Activated B cell treated with CpG ODN at 0.5 μM for 24 hours (primary cell): ENCODE results near the gene TMEM134. TPM values are rescaled to one million over a fixed set of nuclear protein-coding genes. Genes with fewer than 3 reads are reported as not detected.

Source experiments
- ATAC-seq: fragments of 200-7000 bp; cut with Tn5 transposase; one replicate; pipeline ENCODE4 v1.10.0; 2021; ENCODE audit warnings: low read depth, mild to moderate bottlenecking, moderate library complexity
- CTCF ChIA-PET: fragments of 350-600 bp; sonication (Branson Sonifier 250); formaldehyde crosslinking; loops from one replicate; lab custom pipeline; 2021; ENCODE audit warnings: antibody characterized with exemption; lab: Charles Lee
- POLR2A ChIA-PET: fragments of 350-600 bp; sonication (Branson Sonifier 250); formaldehyde crosslinking; loops from one replicate; lab custom pipeline; 2021; ENCODE audit warnings: antibody characterized with exemption; lab: Charles Lee
- DNase-seq: peaks from one replicate; pipeline ENCODE4 v3.0.0; 2022
- H3K27ac Mint-ChIP-seq: one replicate; pipeline ENCODE4 v1.8.0; 2020; ENCODE audit warnings: mixed read lengths
- H3K27me3 Mint-ChIP-seq: one replicate; pipeline ENCODE4 v1.8.0; 2021; ENCODE audit warnings: mixed read lengths
- H3K36me3 Mint-ChIP-seq: one replicate; pipeline ENCODE4 v1.8.0; 2021; ENCODE audit warnings: low read depth, mixed read lengths
- H3K4me1 Mint-ChIP-seq: one replicate; pipeline ENCODE4 v1.8.0; 2021; ENCODE audit warnings: mixed read lengths
- H3K4me3 Mint-ChIP-seq: one replicate; pipeline ENCODE4 v1.8.0; 2020; ENCODE audit warnings: mild to moderate bottlenecking, mixed read lengths
- H3K9me3 Mint-ChIP-seq: one replicate; pipeline ENCODE4 v1.8.0; 2020; ENCODE audit warnings: mixed read lengths
- intact Hi-C: fragments of 100-400 bp; cut with micrococcal nuclease; formaldehyde crosslinking; loops from one replicate; pipeline ENCODE4 v1.15.1; 2024
- total RNA-seq: library from RNA; stranded (reverse); gene quantifications from 2 replicates; pipeline ENCODE4 v1.2.3, GENCODE V29; 2022
- TF ChIP-seq, protein P1 (sequence below): fragments of 200-600 bp; IDR thresholded peaks from one replicate; pipeline ENCODE4 v1.8.0; 2022; ENCODE audit warnings: antibody characterized with exemption, mild to moderate bottlenecking

TMEM134 gene
- total RNA-seq, 1 donor from 2014 or later: 83.5 TPM

- ChIA-PET POLR2A (interaction anchor here (0.6 to 13.9 kb wide), 18 partner anchors 9 to 193 kb away, joined by 3 to 404 read pairs (median 12); partner anchors contain the start of genes CORO1B, POLD4, PPP1CA and PTPRCAP), CTCF (interaction anchor here (1.0 to 5.0 kb wide), 3 partner anchors 9 to 18 kb away, joined by 3 to 53 read pairs (median 3); partner anchors contain the start of genes PPP1CA and TBC1D10C)
- Mint-ChIP-seq H3K9me3 (no peaks in the 10 kb centered on the region), H3K27me3 (no peaks in the 10 kb centered on the region), H3K4me1 (peaks cover 52% of the 10 kb centered on the region), H3K36me3 (no peaks in the 10 kb centered on the region), H3K4me3 (peak overlapping the region; percentile 79), H3K27ac (peak overlapping the region; percentile 83)
- DNase-seq (peak; percentile 98), ATAC-seq (peak; percentile 85)
- TF ChIP-seq, protein P1, sequence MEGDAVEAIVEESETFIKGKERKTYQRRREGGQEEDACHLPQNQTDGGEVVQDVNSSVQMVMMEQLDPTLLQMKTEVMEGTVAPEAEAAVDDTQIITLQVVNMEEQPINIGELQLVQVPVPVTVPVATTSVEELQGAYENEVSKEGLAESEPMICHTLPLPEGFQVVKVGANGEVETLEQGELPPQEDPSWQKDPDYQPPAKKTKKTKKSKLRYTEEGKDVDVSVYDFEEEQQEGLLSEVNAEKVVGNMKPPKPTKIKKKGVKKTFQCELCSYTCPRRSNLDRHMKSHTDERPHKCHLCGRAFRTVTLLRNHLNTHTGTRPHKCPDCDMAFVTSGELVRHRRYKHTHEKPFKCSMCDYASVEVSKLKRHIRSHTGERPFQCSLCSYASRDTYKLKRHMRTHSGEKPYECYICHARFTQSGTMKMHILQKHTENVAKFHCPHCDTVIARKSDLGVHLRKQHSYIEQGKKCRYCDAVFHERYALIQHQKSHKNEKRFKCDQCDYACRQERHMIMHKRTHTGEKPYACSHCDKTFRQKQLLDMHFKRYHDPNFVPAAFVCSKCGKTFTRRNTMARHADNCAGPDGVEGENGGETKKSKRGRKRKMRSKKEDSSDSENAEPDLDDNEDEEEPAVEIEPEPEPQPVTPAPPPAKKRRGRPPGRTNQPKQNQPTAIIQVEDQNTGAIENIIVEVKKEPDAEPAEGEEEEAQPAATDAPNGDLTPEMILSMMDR: no peak
- intact Hi-C loops: loop anchor here (1.0 to 2.0 kb wide), 3 partner anchors 16 to 43 kb away; partner anchors contain the start of gene PTPRCAP
Observed at GRCh38 chr11:67420646-67421429, 48.2 kb downstream of the TMEM134 start.

DNA sequence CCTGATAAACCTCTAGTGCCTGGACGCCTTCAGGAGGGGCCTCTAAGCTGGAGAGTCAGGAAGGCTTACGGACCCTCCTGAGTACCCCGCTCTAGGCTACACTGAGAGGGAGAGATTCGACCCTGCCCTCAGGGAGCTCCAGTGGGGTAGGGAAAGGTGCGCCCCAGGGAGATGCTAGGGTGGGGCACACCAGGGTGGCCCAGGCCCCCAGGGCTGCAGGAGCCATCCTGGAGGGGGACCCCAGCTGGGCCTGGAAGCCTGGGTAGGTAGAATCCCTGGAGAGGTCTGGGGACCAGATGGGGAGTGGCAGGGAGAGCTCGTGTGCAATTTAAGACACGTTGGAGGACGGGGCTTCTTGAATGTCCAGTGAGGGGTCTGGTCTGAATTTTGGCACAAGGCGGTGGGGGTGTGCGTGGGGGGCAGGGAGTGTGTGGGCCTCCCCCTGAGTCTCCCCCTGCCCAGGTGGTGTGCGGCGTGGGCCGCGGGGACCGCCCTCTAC, 48.9 kb downstream of the TMEM134 start:
- peaks cover 53% of the 10 kb centered on the region for H3K4me1 Mint-ChIP-seq
- no peak for ATAC-seq
- POLR2A ChIA-PET: interaction anchor here (0.6 to 13.9 kb wide), 18 partner anchors 9 to 68 kb away, joined by 4 to 404 read pairs (median 17); partner anchors contain the start of genes CORO1B, POLD4, PPP1CA and PTPRCAP
- DNase-seq: no peak
- peak overlapping the region; percentile 79 for H3K4me3 Mint-ChIP-seq
- H3K9me3 Mint-ChIP-seq: no peaks in the 10 kb centered on the region
- no peaks in the 10 kb centered on the region for H3K36me3 Mint-ChIP-seq
- H3K27ac Mint-ChIP-seq: peak overlapping the region; percentile 83
- CTCF ChIA-PET: interaction anchor here (1.0 to 5.0 kb wide), 3 partner anchors 8 to 17 kb away, joined by 3 to 53 read pairs (median 3); partner anchors contain the start of genes PPP1CA and TBC1D10C
- H3K27me3 Mint-ChIP-seq: no peaks in the 10 kb centered on the region
- TF ChIP-seq, protein P1: no peak
- intact Hi-C loops: loop anchor here (2.0 kb wide), 1 partner anchor 17 kb away; the partner anchor contains the start of gene PTPRCAP

DNA sequence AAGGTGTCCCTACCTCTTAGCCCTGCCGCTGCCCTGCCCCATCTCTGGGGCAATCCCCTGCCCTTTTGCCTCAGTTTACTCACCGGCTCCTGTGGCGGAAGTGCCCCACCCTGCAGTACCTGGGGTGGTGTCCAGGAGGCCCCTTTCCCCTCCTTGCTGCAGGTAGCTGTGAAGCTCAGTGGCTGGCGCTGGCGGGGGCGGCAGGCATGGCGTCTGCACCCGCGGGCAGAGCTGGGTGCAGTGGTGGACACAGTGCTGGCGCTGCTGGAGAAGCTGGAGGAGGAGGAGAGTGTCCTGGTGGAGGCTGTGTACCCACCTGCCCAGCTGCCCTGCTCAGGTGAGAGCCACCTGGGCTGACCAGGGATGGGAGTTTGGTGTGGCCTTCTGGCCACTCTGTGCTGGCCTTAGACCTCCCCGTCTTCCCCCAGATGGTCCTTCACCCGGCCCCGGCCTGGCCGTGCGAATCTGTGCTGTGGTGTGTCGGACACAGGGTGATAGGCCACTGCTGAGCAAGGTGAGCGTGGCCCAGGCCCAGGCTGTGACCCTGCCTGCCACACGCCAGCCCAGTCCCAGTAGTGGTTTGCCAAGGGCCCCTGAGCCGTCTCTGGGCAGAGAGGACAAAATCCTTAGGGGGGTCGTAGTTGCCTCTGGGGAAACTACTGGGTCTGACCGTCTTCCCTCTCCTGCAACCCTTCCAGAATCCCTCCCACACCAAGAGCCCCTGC, 49.6 kb downstream of the TMEM134 start:
- H3K9me3 Mint-ChIP-seq: no peaks in the 10 kb centered on the region
- H3K4me1 Mint-ChIP-seq: peaks cover 58% of the 10 kb centered on the region
- TF ChIP-seq, protein P1: no peak
- ChIA-PET CTCF (interaction anchor here (0.9 to 5.0 kb wide), 4 partner anchors 16 to 68 kb away, joined by 3 to 53 read pairs (median 3); partner anchors contain the start of genes PPP1CA and TBC1D10C), POLR2A (interaction anchor here (0.5 to 13.9 kb wide), 26 partner anchors 8 to 227 kb away, joined by 3 to 404 read pairs (median 8); partner anchors contain the start of genes AIP, CABP4, CLCF1 and CORO1B)
- intact Hi-C loops: loop anchor here (1.0 to 2.0 kb wide), 3 partner anchors 9 to 17 kb away; partner anchors contain the start of genes PTPRCAP and RPS6KB2
- H3K36me3 Mint-ChIP-seq: no peaks in the 10 kb centered on the region
- ATAC-seq (no peak), DNase-seq (no peak)
- peak overlapping the region; percentile 79 for H3K4me3 Mint-ChIP-seq
- no peaks in the 10 kb centered on the region for H3K27me3 Mint-ChIP-seq
- peak overlapping the region; percentile 83 for H3K27ac Mint-ChIP-seq

DNA sequence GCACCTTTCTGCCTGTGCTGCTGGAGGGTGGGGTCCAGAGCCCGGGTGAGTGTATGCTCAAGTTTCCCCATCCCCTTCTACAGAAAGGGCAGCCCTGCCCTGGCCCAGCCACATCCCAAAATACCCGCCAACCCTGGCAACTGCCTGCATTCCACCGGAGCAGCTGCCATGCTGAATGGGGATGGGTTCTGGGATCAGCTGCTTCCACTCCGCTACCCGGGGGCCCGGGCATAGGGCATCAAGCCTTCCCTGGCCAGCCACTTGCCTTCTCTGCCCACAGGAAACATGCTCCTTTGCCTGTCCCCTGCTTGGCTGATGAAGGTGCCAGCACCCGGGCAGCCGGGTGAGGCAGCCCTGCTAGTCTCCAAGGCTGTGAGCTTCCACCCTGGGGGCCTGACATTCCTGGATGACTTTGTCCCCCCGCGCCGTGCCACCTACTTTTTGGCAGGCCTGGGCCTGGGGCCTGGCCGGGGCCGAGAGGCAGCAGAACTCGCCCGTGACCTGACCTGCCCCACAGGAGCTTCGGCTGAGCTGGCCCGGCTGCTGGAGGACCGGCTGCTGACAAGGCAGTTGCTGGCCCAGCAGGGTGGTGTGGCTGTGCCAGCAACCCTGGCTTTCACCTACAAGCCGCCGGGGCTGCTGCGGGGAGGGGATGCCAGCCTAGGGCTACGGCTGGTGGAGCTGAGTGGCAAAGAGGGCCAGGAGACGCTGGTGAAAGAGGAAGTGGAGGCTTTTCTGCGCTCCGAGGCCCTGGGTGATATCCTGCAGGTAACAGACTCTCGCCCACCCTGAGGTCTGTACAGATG, 50.4 kb downstream of the TMEM134 start:
- Mint-ChIP-seq H3K9me3 (no peaks in the 10 kb centered on the region), H3K36me3 (no peaks in the 10 kb centered on the region), H3K27ac (peak overlapping the region; percentile 83), H3K4me1 (peaks cover 61% of the 10 kb centered on the region), H3K4me3 (peak overlapping the region; percentile 68), H3K27me3 (no peaks in the 10 kb centered on the region)
- ATAC-seq: peak; percentile 45
- peak; percentile 61 for DNase-seq
- POLR2A ChIA-PET: interaction anchor here (0.5 to 13.9 kb wide), 27 partner anchors 7 to 387 kb away, joined by 3 to 404 read pairs (median 5); partner anchors contain the start of genes AIP, CABP2, CABP4 and CDK2AP2
- intact Hi-C loops: loop anchor here (1.0 kb wide), 2 partner anchors 8 to 10 kb away; partner anchors contain the start of gene RPS6KB2
- TF ChIP-seq, protein P1: no peak
- CTCF ChIA-PET: interaction anchor here (0.9 to 5.0 kb wide), 7 partner anchors 12 to 67 kb away, joined by 3 to 53 read pairs (median 3); partner anchors contain the start of genes PPP1CA, PTPRCAP and TBC1D10C
